22Rv1 (cell line): Measurements from ENCODE around the gene TNXB.

Experiments used
- CTCF ChIP-seq: fragments of 450-650 bp; IDR thresholded peaks from 2 replicates; pipeline ENCODE4 v1.5.1; 2017; ENCODE audit warnings: mild to moderate bottlenecking
- ZFX ChIP-seq: fragments of 450-650 bp; IDR thresholded peaks from 2 replicates; pipeline ENCODE4 v1.6.1; 2017; ENCODE audit warnings: antibody characterized with exemption, borderline replicate concordance

GRCh38 chr6:32108094-32108627 lies 977 bp downstream of the TNXB start:
- no peak for TF ChIP-seq CTCF
- no peak for TF ChIP-seq ZFX
